Heart right ventricle (tissue), 16 donors: ENCODE results near the gene KCNG1. TPM values are rescaled to one million over a fixed set of nuclear protein-coding genes. Genes with fewer than 3 reads are reported as not detected.

Source experiments
- ATAC-seq, 8 donors: fragments of 200-7000 bp; cut with Tn5 transposase; one replicate each; pipeline ENCODE4 v1.9.1; 2020; ENCODE audit warnings: mild to moderate bottlenecking in 8 of 8, moderate library complexity in 8 of 8, moderate number of reproducible peaks in 1 of 8
- DNase-seq, 2 donors: peaks; one replicate each; pipeline ENCODE4 v3.0.0-alpha.2; 2020
- H3K27ac ChIP-seq, 10 donors: fragments of 200-600 bp; sonication (generic) in 2 of 10; one replicate each; pipeline versions ENCODE4 v1.5.0 to v1.8.0; 2020 to 2022; ENCODE audit warnings: mild to moderate bottlenecking in 3 of 10
- H3K27me3 ChIP-seq, 7 donors: fragments of 200-600 bp; one replicate each; pipeline ENCODE4 v1.8.0; 2021 to 2022; ENCODE audit warnings: mild to moderate bottlenecking in 2 of 7
- H3K36me3 ChIP-seq, 9 donors: fragments of 200-600 bp; sonication (generic) in 1 of 9; one replicate each; pipeline versions ENCODE4 v1.5.0 to v1.8.0; 2020 to 2022; ENCODE audit warnings: mild to moderate bottlenecking in 2 of 9
- H3K4me1 ChIP-seq, 9 donors: fragments of 200-600 bp; sonication (generic) in 1 of 9; one replicate each; pipeline versions ENCODE4 v1.5.0 to v1.8.0; 2020 to 2022; ENCODE audit warnings: mild to moderate bottlenecking in 4 of 9
- H3K4me3 ChIP-seq, 10 donors: fragments of 200-600 bp; sonication (generic) in 2 of 10; one replicate each; pipeline versions ENCODE4 v1.5.0 to v1.8.0; 2020 to 2022; ENCODE audit warnings: mild to moderate bottlenecking in 7 of 10, moderate library complexity in 2 of 10
- H3K9me3 ChIP-seq, 11 donors: fragments of 200-600 bp in 10 of 11; sonication (generic) in 2 of 11; one replicate each; pipeline versions ENCODE4 v1.5.0 to v1.8.0; 2013 to 2022; ENCODE audit warnings: mild to moderate bottlenecking in 2 of 11, control low read depth in 1 of 11, moderate library complexity in 1 of 11
- CTCF ChIP-seq, 9 donors: fragments of 200-600 bp; sonication (generic) in 2 of 9; IDR thresholded peaks; one replicate each; pipeline versions ENCODE4 v1.5.0 to v1.8.0; 2021 to 2022; ENCODE audit warnings: antibody characterized with exemption in 9 of 9, mild to moderate bottlenecking in 5 of 9, moderate library complexity in 1 of 9
- WGBS, 2 donors: extraction: QIAGEN DNeasy Blood & Tissue Kit; methylation state at CpG; one replicate each; pipeline ENCODE4 v1.1.7; 2013; ENCODE audit warnings: inconsistent platforms in 1 of 2; 5-methylcytosine and 5-hydroxymethylcytosine counted together
- intact Hi-C, 10 donors: fragments of 100-400 bp; cut with DNase I; formaldehyde crosslinking; loops; one replicate each; pipeline versions ENCODE4 v1.11.1 to v1.14.2; 2022
- polyA plus RNA-seq, 2 donors: library from polyadenylated mRNA; stranded (reverse); fragments of 200-250 nt; gene quantifications; one replicate each; pipeline ENCODE4 v1.2.3, GENCODE V29; 2013
- total RNA-seq, 10 donors: library from RNA; stranded (reverse); fragmentation: NEBNext Ultra II Directional in 3 of 10; extraction: Animal tissue kit (Norgen Biotek cat#: 25700) in 3 of 10; gene quantifications; one replicate each; pipeline versions ENCODE4 v1.2.1 to v1.2.4, GENCODE V29; 2021 to 2023
- donor health status: Arrhythmogenic right ventricular cardiomyopathy.
- donor health status: ischemic (EF 13 %, LVEDD 7.1; RV severe dilation, severe dysfunction).
- donor health status: healthy with polysubstance abuse.
- donor health status: DM: no; HTN: yes; CAD: no.
- donor health status: DM: no; HTN: no; CAD: no.
- donor health status: ischemic (EF 25% LVEDD 6.9; RV normal size, moderate dysfunction).
- donor health status: ischemic (EF 25% LVEDD 5.7; RV mildly dilated, moderate dysfunction).
- donor health status: healthy.
- donor health status: DM: yes; HTN: yes; CAD: no.
- donor health status: Ischemic cardiomyopathy.
- donor health status: ischemic (EF 35%, LVEDD 5.7; RV mildly dilated, moderate dysfunction).
- donor health status: nonischemic (EF 11% LVEDD 7.7; RV severe dilation, severe dysfunction).
- donor health status: DM: yes; HTN: yes; CAD: no.
- donor health status: PGD.
- donor health status: ischemic (EF 29% LVEDD 5.4; RV normal size, mild dysfunction).
- donor health status: nonischemic (EF 23%, LVEDD 6.1; RV moderate dilation, normal function).

The KCNG1 gene
- total and polyA plus RNA-seq, 12 donors = 0.15 to 0.99 (median 0.32) TPM; not detected in 4

GRCh38 chr20:51042657-51043247 is 19.8 kb upstream of the KCNG1 start:
- no peak overlapping the region for H3K4me3 ChIP-seq
- 65 to 68% methylated on average over 7 of the region's 7 CpGs for WGBS, 2 donors
- H3K9me3 ChIP-seq = peaks cover 0 to 10% (median 0%) of the 10 kb centered on the region in 11 donors
- peaks cover 0 to 42% (median 23%) of the 10 kb centered on the region in 7 donors for H3K27me3 ChIP-seq
- no peak for TF ChIP-seq CTCF (IDR thresholded peaks at IDR 0.05)
- DNase-seq = no peak
- no peak for ATAC-seq
- intact Hi-C loops = no loop called here
- H3K27ac ChIP-seq = no peak overlapping the region
- no peaks in the 10 kb centered on the region for H3K36me3 ChIP-seq
- H3K4me1 ChIP-seq = no peaks in the 10 kb centered on the region

DNA sequence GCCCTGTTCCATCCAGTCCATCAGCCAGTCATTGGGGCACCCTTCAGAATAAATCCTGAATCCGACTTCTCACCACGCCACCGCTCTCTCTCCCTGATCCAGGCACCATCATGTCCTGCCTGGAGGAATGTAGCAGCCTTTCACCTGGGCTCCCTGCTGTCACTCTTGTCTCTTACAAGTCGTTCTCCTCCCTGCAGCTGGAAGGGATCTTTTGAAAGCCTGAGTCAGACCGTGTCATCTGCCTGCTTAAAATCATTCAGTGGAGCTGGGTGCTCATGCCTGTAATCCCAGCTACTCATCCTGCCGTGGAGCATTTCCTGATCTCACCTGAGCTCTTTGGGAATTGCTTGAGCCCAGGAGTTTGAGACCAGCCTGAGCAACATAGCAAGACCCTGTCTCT is 19.2 kb upstream of the KCNG1 start:
- H3K4me1 ChIP-seq = no peaks in the 10 kb centered on the region
- H3K36me3 ChIP-seq = no peaks in the 10 kb centered on the region
- DNase-seq = no peak
- intact Hi-C loops = no loop called here
- ATAC-seq = no peak
- H3K27ac ChIP-seq = no peak overlapping the region
- peaks cover 0 to 10% (median 0%) of the 10 kb centered on the region in 11 donors for H3K9me3 ChIP-seq
- whole genome bisulfite sequencing, 2 donors = 50 to 56% methylated on average over 6 of the region's 6 CpGs
- no peak for TF ChIP-seq CTCF (IDR thresholded peaks at IDR 0.05)
- peaks cover 0 to 42% (median 24%) of the 10 kb centered on the region in 7 donors for H3K27me3 ChIP-seq
- no peak overlapping the region for H3K4me3 ChIP-seq

GRCh38 chr20:51037532-51038115 is 14.7 kb upstream of the KCNG1 start:
- H3K4me3 ChIP-seq = no peak overlapping the region
- DNase-seq (no peak), ATAC-seq (no peak)
- WGBS, 2 donors = 90 to 93% methylated on average over 14 of the region's 14 CpGs
- no peaks in the 10 kb centered on the region for H3K9me3 ChIP-seq
- peaks cover 0 to 62% (median 43%) of the 10 kb centered on the region in 7 donors for H3K27me3 ChIP-seq
- H3K27ac ChIP-seq = no peak overlapping the region
- H3K4me1 ChIP-seq = peaks cover 0 to 6% (median 0%) of the 10 kb centered on the region in 9 donors
- intact Hi-C loops = no loop called here
- H3K36me3 ChIP-seq = no peaks in the 10 kb centered on the region
- TF ChIP-seq CTCF (IDR thresholded peaks at IDR 0.05) = no peak

- no peak overlapping the region for H3K27ac ChIP-seq
- ATAC-seq (no peak), DNase-seq (no peak)
- no peaks in the 10 kb centered on the region for H3K36me3 ChIP-seq
- no peaks in the 10 kb centered on the region for H3K9me3 ChIP-seq
- peaks cover 0 to 6% (median 0%) of the 10 kb centered on the region in 9 donors for H3K4me1 ChIP-seq
- intact Hi-C loops = no loop called here
- WGBS, 2 donors = 82 to 87% methylated on average over 7 of the region's 7 CpGs
- H3K4me3 ChIP-seq = no peak overlapping the region
- TF ChIP-seq CTCF (IDR thresholded peaks at IDR 0.05) = no peak
- peaks cover 0 to 65% (median 37%) of the 10 kb centered on the region in 7 donors for H3K27me3 ChIP-seq
These were observed 14.1 kb upstream of the KCNG1 start for GRCh38 chr20:51036827-51037531.
